Lower leg skin (tissue), 4 donors: ENCODE data around the gene PRG2. TPM values are rescaled to one million over a fixed set of nuclear protein-coding genes. Genes with fewer than 3 reads are reported as not detected.

Experiments used
- DNase-seq, 2 donors: peaks; one replicate each; pipeline ENCODE4 v3.0.0-alpha.2; 2019; ENCODE audit warnings: low spot score in 2 of 2
- H3K4me3 ChIP-seq: fragments of 200-600 bp; sonication (generic); 2 replicates; pipeline ENCODE4 v1.5.1; 2017; ENCODE audit warnings: mild to moderate bottlenecking, low read depth; ENCODE audit not compliant: poor library complexity, severe bottlenecking
- CTCF ChIP-seq, 3 donors: fragments of 450-650 bp; IDR thresholded peaks; one replicate each; pipeline ENCODE4 v1.5.1; 2016; ENCODE audit warnings: antibody characterized with exemption in 3 of 3, mild to moderate bottlenecking in 3 of 3, moderate library complexity in 2 of 3
- POLR2A ChIP-seq, 2 donors: fragments of 450-650 bp; IDR thresholded peaks; one replicate each; pipeline ENCODE4 v1.6.1; 2016 to 2017; ENCODE audit warnings: antibody characterized with exemption in 2 of 2, mild to moderate bottlenecking in 1 of 2, moderate library complexity in 1 of 2
- WGBS, 2 donors: methylation state at CpG; one replicate each; pipeline ENCODE4 v1.1.5; 2018; 5-methylcytosine and 5-hydroxymethylcytosine counted together
- intact Hi-C: fragments of 100-400 bp; cut with DNase I; formaldehyde crosslinking; loops from one replicate; pipeline ENCODE4 v1.15.0; 2023; ENCODE audit warnings: low total_unique reads
- total RNA-seq, 4 donors: library from RNA; depleted of rRNA; stranded (reverse); fragments of >200 nt; gene quantifications; one replicate each; pipeline ENCODE4 v1.1.0, GENCODE V29; 2016

Gene PRG2
- total RNA-seq, 4 donors from 2014 or later, result 0.84 to 1.7 TPM; not detected in 2

GRCh38 chr11:57358991-57359390, 31.5 kb downstream of the PRG2 start:
- no peak for DNase-seq
- H3K4me3 ChIP-seq, result no peak overlapping the region
- WGBS, 2 donors, result 64 to 69% methylated on average over 9 of the region's 9 CpGs
- TF ChIP-seq CTCF (IDR thresholded peaks at IDR 0.05), result no peak
- TF ChIP-seq POLR2A (IDR thresholded peaks at IDR 0.05), result no peak
- intact Hi-C loops, result no loop called here

- TF ChIP-seq POLR2A (IDR thresholded peaks at IDR 0.05) (no peak), CTCF (IDR thresholded peaks at IDR 0.05) (no peak)
- WGBS, 2 donors, result 41 to 56% methylated on average over 9 of the region's 9 CpGs
- H3K4me3 ChIP-seq, result no peak overlapping the region
- intact Hi-C loops, result no loop called here
- no peak for DNase-seq
Measured at GRCh38 chr11:57358543-57358961, 31.9 kb downstream of the PRG2 start.

- intact Hi-C loops, result no loop called here
- H3K4me3 ChIP-seq, result no peak overlapping the region
- 15 to 19% methylated on average over 6 of the region's 6 CpGs for WGBS, 2 donors
- TF ChIP-seq CTCF (IDR thresholded peaks at IDR 0.05) (no peak), POLR2A (IDR thresholded peaks at IDR 0.05) (no peak)
- no peak for DNase-seq
Measured at GRCh38 chr11:57357856-57358255, 32.6 kb downstream of the PRG2 start.

DNA sequence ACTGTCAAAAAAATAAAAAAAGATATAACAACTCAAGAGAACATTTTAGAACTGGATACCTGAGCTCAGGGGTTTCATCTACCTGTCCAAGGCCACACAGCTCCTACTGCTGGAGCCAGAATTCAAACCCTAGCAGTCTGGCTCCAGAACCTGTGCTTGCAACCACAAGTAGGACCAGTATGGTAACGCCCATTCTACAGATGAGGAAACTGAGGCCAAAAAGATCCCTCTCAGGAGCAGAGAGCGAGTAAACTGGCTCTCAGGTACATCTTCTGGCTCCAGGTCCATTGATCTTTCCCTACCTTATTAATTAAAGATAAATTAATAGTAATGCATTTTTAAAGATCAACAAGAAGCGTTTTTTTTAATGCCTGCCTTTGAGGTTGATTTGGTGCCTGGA, 33.1 kb downstream of the PRG2 start:
- intact Hi-C loops, result no loop called here
- DNase-seq, result no peak
- no peak for TF ChIP-seq CTCF (IDR thresholded peaks at IDR 0.05)
- no peak for TF ChIP-seq POLR2A (IDR thresholded peaks at IDR 0.05)
- WGBS, 2 donors, result 55 to 70% methylated on average over 3 of the region's 3 CpGs
- H3K4me3 ChIP-seq, result no peak overlapping the region

- WGBS, 2 donors, result 44 to 46% methylated on average over 9 of the region's 9 CpGs
- no peak overlapping the region for H3K4me3 ChIP-seq
- TF ChIP-seq POLR2A (IDR thresholded peaks at IDR 0.05) (no peak), CTCF (IDR thresholded peaks at IDR 0.05) (no peak)
- intact Hi-C loops, result no loop called here
- DNase-seq, result no peak
Measured at GRCh38 chr11:57356268-57356667, 34.2 kb downstream of the PRG2 start.

GRCh38 chr11:57354699-57355098, 35.8 kb downstream of the PRG2 start:
- intact Hi-C loops, result no loop called here
- 77 to 85% methylated on average over 6 of the region's 6 CpGs for WGBS, 2 donors
- TF ChIP-seq CTCF (IDR thresholded peaks at IDR 0.05) (no peak), POLR2A (IDR thresholded peaks at IDR 0.05) (no peak)

More at GRCh38 chr11:57354699-57355098, 35.8 kb downstream of the PRG2 start:
- no peak overlapping the region for H3K4me3 ChIP-seq
- DNase-seq, result no peak
